ENCODE results near the gene CDH4. TPM values are rescaled to one million over a fixed set of nuclear protein-coding genes. Genes with fewer than 3 reads are reported as not detected.

The CDH4 gene
- total RNA-seq, 1 experiment from 2014 or later: not detected

GRCh38 chr20:61705386-61706258 lies 453.6 kb downstream of the CDH4 start:
- ChIA-PET CTCF (interaction anchor here (0.7 kb wide), 1 partner anchor 353 kb away, joined by 4 read pairs; no protein-coding TSS in a partner anchor), POLR2A (no interaction called here)
- no peaks in the 10 kb centered on the region; the same call in 1 of the 2 replicates for H3K27me3 ChIP-seq (ENCODE audit: control insufficient read depth, insufficient read depth, low read length)
- in situ Hi-C loops (cut with HindIII; ENCODE audit: low pct_unique_long_range_greater_than_20kb, low sequenced_read_pairs): no loop called here
- intact Hi-C loops (cut with micrococcal nuclease; ENCODE audit: unreplicated experiment): no loop called here
- no peak overlapping the region for H3K4me3 ChIP-seq (ENCODE audit: low read depth in 2 of 2, low read length in 2 of 2)
- no peaks in the 10 kb centered on the region for H3K36me3 ChIP-seq (ENCODE audit: control insufficient read depth, insufficient read depth, low read length)
- DNase-seq (ENCODE audit: low read depth, low spot score) (no peak), ATAC-seq (no peak)
- BruUV-seq (replicated peaks): no TSS peak
- H3K4me1 ChIP-seq (ENCODE audit: control insufficient read depth, insufficient read depth, low read length): no peaks in the 10 kb centered on the region
- no peaks in the 10 kb centered on the region for H3K9me3 ChIP-seq (ENCODE audit: control insufficient read depth, insufficient read depth, low read depth, low read length)
- no peak overlapping the region for H3K27ac ChIP-seq (ENCODE audit: low read length)
- TF ChIP-seq SIN3A (IDR thresholded peaks at IDR 0.05; ENCODE audit: borderline replicate concordance, insufficient read depth, low read depth, low read length) (no peak), TCF7L2 (IDR thresholded peaks at IDR 0.05; ENCODE audit: low read depth, low read length) (no peak), POLR2AphosphoS5 (IDR thresholded peaks at IDR 0.05; ENCODE audit: low read depth, low read length) (no peak), REST (IDR thresholded peaks at IDR 0.05; ENCODE audit: insufficient read depth in 1 of 2, low read depth in 2 of 2, low read length in 1 of 2) (no peak)
- TF ChIP-seq, protein P1, sequence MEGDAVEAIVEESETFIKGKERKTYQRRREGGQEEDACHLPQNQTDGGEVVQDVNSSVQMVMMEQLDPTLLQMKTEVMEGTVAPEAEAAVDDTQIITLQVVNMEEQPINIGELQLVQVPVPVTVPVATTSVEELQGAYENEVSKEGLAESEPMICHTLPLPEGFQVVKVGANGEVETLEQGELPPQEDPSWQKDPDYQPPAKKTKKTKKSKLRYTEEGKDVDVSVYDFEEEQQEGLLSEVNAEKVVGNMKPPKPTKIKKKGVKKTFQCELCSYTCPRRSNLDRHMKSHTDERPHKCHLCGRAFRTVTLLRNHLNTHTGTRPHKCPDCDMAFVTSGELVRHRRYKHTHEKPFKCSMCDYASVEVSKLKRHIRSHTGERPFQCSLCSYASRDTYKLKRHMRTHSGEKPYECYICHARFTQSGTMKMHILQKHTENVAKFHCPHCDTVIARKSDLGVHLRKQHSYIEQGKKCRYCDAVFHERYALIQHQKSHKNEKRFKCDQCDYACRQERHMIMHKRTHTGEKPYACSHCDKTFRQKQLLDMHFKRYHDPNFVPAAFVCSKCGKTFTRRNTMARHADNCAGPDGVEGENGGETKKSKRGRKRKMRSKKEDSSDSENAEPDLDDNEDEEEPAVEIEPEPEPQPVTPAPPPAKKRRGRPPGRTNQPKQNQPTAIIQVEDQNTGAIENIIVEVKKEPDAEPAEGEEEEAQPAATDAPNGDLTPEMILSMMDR (IDR thresholded peaks at IDR 0.05): no peak

GRCh38 chr20:61706259-61706961 lies 454.3 kb downstream of the CDH4 start:
- ATAC-seq: no peak
- no peak overlapping the region for H3K4me3 ChIP-seq (ENCODE audit: low read depth in 2 of 2, low read length in 2 of 2)
- intact Hi-C loops (cut with micrococcal nuclease; ENCODE audit: unreplicated experiment): no loop called here
- H3K36me3 ChIP-seq (ENCODE audit: control insufficient read depth, insufficient read depth, low read length): no peaks in the 10 kb centered on the region
- BruUV-seq (replicated peaks): no TSS peak
- in situ Hi-C loops (cut with HindIII; ENCODE audit: low pct_unique_long_range_greater_than_20kb, low sequenced_read_pairs): no loop called here
- TF ChIP-seq REST (IDR thresholded peaks at IDR 0.05; ENCODE audit: insufficient read depth in 1 of 2, low read depth in 2 of 2, low read length in 1 of 2) (no peak), TCF7L2 (IDR thresholded peaks at IDR 0.05; ENCODE audit: low read depth, low read length) (no peak), POLR2AphosphoS5 (IDR thresholded peaks at IDR 0.05; ENCODE audit: low read depth, low read length) (no peak)
- TF ChIP-seq, protein P1 (IDR thresholded peaks at IDR 0.05): no peak
- no peak for DNase-seq (ENCODE audit: low read depth, low spot score)
- H3K4me1 ChIP-seq (ENCODE audit: control insufficient read depth, insufficient read depth, low read length): no peaks in the 10 kb centered on the region
- no peak overlapping the region for H3K27ac ChIP-seq (ENCODE audit: low read length)
- H3K9me3 ChIP-seq (ENCODE audit: control insufficient read depth, insufficient read depth, low read depth, low read length): no peaks in the 10 kb centered on the region
- no peaks in the 10 kb centered on the region; the same call in 1 of the 2 replicates for H3K27me3 ChIP-seq (ENCODE audit: control insufficient read depth, insufficient read depth, low read length)
- POLR2A ChIA-PET: no interaction called here
- CTCF ChIA-PET: no interaction called here
